ENCODE results near the gene COL26A1.

COL26A1 gene

DNA sequence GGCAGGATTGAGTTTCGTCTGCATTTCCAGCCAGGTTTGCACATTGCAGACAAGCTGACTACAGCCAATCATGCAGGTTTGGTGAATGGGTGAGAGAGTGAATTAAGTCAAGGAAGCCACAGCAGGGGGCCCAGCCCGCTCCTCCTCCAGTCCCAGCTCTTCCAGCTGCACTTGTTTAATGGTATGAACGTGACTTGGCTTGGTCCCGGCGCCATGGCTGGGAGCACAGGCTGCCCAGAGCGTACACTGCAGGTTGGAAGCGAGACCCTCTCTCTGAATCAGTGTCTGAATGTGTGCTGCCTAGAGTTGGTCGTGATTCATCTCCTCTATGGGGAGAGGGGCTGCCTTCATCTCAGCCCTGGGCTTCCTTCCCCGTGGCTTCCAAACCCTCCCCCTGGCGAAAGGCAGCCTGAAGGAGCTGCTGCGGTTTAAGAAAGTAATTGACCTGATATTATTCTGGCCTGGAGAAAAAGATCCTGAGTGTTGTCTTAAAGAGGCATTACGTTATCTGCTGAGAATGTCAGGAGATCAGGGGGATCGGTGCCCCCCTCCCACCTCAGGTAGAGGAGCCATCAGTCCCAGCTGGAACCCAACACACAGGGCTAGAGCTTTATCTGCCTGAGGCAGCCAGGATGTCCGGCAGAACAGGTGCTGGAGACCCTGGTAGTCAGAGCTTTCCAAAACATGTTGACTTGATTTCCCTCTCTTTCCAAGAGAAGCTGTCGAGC is 132.1 kb downstream of the COL26A1 start:
- ChIA-PET CTCF (interaction anchor here (0.5 to 1.2 kb wide), 7 partner anchors 43 to 606 kb away, joined by 3 to 10 read pairs (median 4); no protein-coding TSS in a partner anchor), POLR2A (interaction anchor here (0.6 to 0.7 kb wide), 3 partner anchors 132 to 717 kb away, joined by 3 to 7 read pairs (median 4); partner anchors contain the start of gene COL26A1)
- Histone ChIP-seq H3K4me3 (ENCODE audit: low read depth, low read length) (no peak overlapping the region), H3K4me1 (ENCODE audit: control insufficient read depth, insufficient read depth, low read length) (peaks cover 8% of the 10 kb centered on the region), H3K36me3 (ENCODE audit: control insufficient read depth in 2 of 2, insufficient read depth in 1 of 2, low read length in 2 of 2) (no peaks in the 10 kb centered on the region), H3K27ac (ENCODE audit: extremely low read depth, low read depth, low read length) (no peak overlapping the region), H3K9me3 (ENCODE audit: control insufficient read depth, insufficient read depth, low read depth, low read length) (no peaks in the 10 kb centered on the region)
- TF ChIP-seq REPIN1 (tag by site-specific recombination; IDR thresholded peaks at IDR 0.05; ENCODE audit: low read depth): no peak
- no peak for TF ChIP-seq ZNF311 (tag by site-specific recombination; IDR thresholded peaks at IDR 0.05; ENCODE audit: borderline replicate concordance)
- peak; percentile 52 for TF ChIP-seq ZIC2 (tag by site-specific recombination; IDR thresholded peaks at IDR 0.05)
- TF ChIP-seq ZNF341 (tag by site-specific recombination; IDR thresholded peaks at IDR 0.05; ENCODE audit: low read depth): peak; percentile 32; the same call in 1 of the 2 replicates
- peak; percentile 46; the same call in 1 of the 2 replicates for TF ChIP-seq ZBTB44 (tag by site-specific recombination; IDR thresholded peaks at IDR 0.05)
- TF ChIP-seq ZBTB1 (tag by site-specific recombination; IDR thresholded peaks at IDR 0.05): no peak
- TF ChIP-seq ZNF394 (tag by site-specific recombination; IDR thresholded peaks at IDR 0.05; ENCODE audit: borderline replicate concordance): peak; percentile 40; the same call in 1 of the 2 replicates
- TF ChIP-seq ZNF211 (tag by site-specific recombination; IDR thresholded peaks at IDR 0.05; ENCODE audit: low read depth): no peak
- TF ChIP-seq ZBTB48 (tag by site-specific recombination; IDR thresholded peaks at IDR 0.05): no peak
- peak; percentile 83; the same call in 1 of the 2 replicates for TF ChIP-seq TRIM28 (IDR thresholded peaks at IDR 0.05; ENCODE audit: borderline replicate concordance, low read length)
- no peak for TF ChIP-seq ZNF138 (tag by site-specific recombination; IDR thresholded peaks at IDR 0.05; ENCODE audit: borderline replicate concordance)
- TF ChIP-seq OSR2 (tag by site-specific recombination; IDR thresholded peaks at IDR 0.05): peak; percentile 33
- TF ChIP-seq GLIS1 (tag by site-specific recombination; IDR thresholded peaks at IDR 0.05): 0 out of 2 replicates have a peak, but pooled peaks have one; percentile 10

GRCh38 chr7:101496017-101496416 is 133.3 kb downstream of the COL26A1 start:
- CTCF ChIA-PET: interaction anchor here (0.7 kb wide), 1 partner anchor 15 kb away, joined by 3 read pairs; no protein-coding TSS in a partner anchor
- no peaks in the 10 kb centered on the region for H3K36me3 ChIP-seq (ENCODE audit: control insufficient read depth in 2 of 2, insufficient read depth in 1 of 2, low read length in 2 of 2)
- no peaks in the 10 kb centered on the region for H3K9me3 ChIP-seq (ENCODE audit: control insufficient read depth, insufficient read depth, low read depth, low read length)
- POLR2A ChIA-PET: no interaction called here
- peaks cover 8% of the 10 kb centered on the region for H3K4me1 ChIP-seq (ENCODE audit: control insufficient read depth, insufficient read depth, low read length)
- TF ChIP-seq, protein P1, sequence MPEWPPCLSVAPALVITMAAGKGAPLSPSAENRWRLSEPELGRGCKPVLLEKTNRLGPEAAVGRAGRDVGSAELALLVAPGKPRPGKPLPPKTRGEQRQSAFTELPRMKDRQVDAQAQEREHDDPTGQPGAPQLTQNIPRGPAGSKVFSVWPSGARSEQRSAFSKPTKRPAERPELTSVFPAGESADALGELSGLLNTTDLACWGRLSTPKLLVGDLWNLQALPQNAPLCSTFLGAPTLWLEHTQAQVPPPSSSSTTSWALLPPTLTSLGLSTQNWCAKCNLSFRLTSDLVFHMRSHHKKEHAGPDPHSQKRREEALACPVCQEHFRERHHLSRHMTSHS (tag by site-specific recombination; IDR thresholded peaks at IDR 0.05): no peak
- TF ChIP-seq ZXDB (tag by site-specific recombination; IDR thresholded peaks at IDR 0.05): no peak
- no peak for TF ChIP-seq ZNF274 (IDR thresholded peaks at IDR 0.05; ENCODE audit: low read length)
- peak; percentile 44; the same call in 1 of the 2 replicates for TF ChIP-seq ZNF274 (tag by site-specific recombination; IDR thresholded peaks at IDR 0.05; ENCODE audit: borderline replicate concordance)
- no peak for TF ChIP-seq ZNF664 (tag by site-specific recombination; IDR thresholded peaks at IDR 0.05)
- no peak overlapping the region for H3K4me3 ChIP-seq (ENCODE audit: low read depth, low read length)
- no peak overlapping the region for H3K27ac ChIP-seq (ENCODE audit: extremely low read depth, low read depth, low read length)

DNA sequence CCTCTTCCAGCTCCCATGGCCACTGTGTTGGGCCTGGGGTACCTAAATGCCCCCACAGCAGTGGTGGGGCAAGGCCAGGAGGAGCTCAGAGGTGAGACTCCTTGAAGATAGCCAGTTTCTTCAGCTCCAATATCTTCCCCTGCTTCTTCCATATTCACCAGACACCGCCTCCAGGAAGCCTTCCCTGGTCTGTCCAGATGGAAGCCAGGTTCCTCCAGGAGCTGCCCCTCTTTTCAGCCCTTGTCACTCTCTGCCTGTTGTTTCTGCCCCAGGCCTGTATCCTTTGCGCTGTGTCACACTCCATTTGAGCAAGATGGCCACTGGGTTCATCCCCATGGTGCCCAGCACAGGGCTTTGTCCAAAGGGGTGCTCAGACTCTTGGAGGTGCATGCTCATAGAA is 138.7 kb downstream of the COL26A1 start:
- Histone ChIP-seq H3K4me3 (ENCODE audit: low read depth, low read length) (no peak overlapping the region), H3K27ac (ENCODE audit: extremely low read depth, low read depth, low read length) (no peak overlapping the region), H3K36me3 (ENCODE audit: control insufficient read depth in 2 of 2, insufficient read depth in 1 of 2, low read length in 2 of 2) (no peaks in the 10 kb centered on the region), H3K9me3 (ENCODE audit: control insufficient read depth, insufficient read depth, low read depth, low read length) (no peaks in the 10 kb centered on the region), H3K4me1 (ENCODE audit: control insufficient read depth, insufficient read depth, low read length) (no peaks in the 10 kb centered on the region)
- CTCF ChIA-PET: interaction anchor here (0.6 to 2.3 kb wide), 3 partner anchors 11 to 211 kb away, joined by 3 to 7 read pairs (median 3); no protein-coding TSS in a partner anchor
- POLR2A ChIA-PET: no interaction called here
- TF ChIP-seq ZNF112 (tag by site-specific recombination; IDR thresholded peaks at IDR 0.05) (no peak), TSHZ1 (tag by site-specific recombination; IDR thresholded peaks at IDR 0.05; ENCODE audit: borderline replicate concordance) (no peak), REST (tag by site-specific recombination; IDR thresholded peaks at IDR 0.05) (no peak), ZNF843 (tag by site-specific recombination; IDR thresholded peaks at IDR 0.05) (no peak)
